Kasumi-1 (cell line): ENCODE results near the gene NDST3.

Experiments
- DNase-seq, 2 experiments: peaks; one replicate each; lab custom pipeline; 2025; lab: John Stamatoyannopoulos, UW

The NDST3 gene

DNA sequence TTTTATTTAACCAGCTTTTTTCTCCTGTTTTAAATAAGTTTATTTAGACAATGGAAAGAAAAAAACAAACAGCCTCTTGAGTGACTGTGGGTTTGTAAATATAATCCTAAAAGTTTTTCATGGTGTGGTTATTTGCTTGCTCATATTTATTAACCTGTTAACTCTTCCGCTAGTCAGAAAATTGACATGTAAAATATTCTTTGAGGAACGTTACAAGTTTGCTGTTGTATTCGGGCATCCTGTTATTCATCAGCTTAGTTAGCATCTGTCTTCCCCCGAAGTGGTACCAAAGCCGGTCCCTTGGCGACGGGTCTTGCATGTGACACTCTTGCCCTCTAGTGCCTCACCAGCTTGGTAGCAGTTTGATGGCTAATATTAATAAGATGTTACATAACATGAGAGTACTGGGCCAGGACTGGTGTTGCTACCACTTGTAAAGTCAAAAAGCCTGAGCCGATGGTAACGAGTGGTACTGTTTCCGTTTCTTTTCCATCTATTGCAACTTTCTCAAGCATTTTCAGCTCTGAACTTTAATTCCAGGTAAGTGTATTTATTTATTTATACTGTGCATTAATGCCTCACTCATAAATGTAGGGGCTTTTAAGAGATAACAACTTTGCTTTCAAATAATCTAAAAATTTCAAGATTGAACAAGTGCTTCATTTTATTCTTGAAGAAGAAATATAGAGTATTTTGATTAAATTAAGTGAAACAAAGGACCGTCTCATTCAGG lies at the start of gene NDST3:
NDST3 (plus strand) TSS at position 434 of the 733 bp plus-strand sequence. CDS start 19,425 bp downstream, outside the sequence.
- DNase-seq, result peak; percentile 86 to 87

DNA sequence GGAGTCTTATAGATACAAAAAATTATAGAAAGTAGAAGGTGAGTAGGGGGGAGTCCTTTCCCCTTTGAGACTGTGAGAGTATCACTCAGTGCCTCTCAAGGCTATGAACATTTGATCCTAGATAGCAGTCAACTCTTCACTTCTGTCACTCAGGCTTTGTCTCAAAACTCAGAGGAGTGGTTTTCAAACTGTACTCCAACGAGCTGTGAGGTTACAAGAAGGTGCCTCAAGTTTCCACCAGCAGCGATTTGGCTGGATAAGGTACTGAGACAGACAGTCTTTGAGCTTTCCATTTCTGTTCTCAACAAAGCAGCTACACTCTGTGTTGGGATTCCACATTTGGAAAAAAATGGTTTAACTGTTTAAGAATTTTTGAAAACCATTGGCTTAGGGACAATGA lies 48.0 kb upstream of the NDST3 start:
- DNase-seq, result no peak

- peak; percentile 45 to 51 for DNase-seq
These were observed 46.8 kb upstream of the NDST3 start for GRCh38 chr4:117987464-117987863.

DNA sequence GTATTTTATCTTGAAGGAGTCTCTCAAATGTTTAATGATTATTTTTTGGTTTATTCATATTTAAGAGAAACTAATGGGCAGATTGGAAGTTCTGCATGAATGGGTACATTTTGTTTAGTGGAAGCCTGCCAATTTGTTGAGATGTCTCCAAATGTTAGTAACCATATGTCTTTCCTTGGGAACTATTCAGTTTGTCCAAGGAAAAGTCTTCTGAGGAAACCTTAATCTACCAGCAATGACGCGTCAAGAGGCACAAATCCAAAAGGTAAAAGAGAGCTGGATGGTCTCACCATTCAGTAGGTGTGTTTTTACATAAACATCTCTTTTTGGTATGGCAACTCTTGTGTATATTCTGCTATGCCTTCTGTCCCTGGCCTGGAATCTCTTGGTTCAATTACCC lies 37.4 kb upstream of the NDST3 start:
- DNase-seq, result no peak

DNA sequence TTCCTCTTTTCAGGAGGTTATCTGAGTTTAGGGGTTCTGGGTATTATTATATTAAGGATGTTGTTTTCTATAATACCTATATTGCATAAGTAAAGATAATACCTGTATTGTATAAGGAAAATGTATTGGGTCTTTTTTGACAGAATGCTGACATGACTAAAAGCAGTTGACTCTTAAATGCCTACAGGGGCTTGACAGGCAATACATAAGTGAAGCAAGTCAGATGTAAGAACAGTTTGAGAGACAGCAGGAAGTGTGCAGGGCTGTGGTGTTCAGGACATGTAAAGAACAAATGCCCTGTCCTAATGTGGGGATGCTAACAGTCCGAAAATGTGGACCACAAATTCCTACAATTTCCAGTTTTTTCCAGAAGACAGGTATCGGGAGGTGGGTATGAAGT lies 30.2 kb upstream of the NDST3 start:
- DNase-seq, result no peak

DNA sequence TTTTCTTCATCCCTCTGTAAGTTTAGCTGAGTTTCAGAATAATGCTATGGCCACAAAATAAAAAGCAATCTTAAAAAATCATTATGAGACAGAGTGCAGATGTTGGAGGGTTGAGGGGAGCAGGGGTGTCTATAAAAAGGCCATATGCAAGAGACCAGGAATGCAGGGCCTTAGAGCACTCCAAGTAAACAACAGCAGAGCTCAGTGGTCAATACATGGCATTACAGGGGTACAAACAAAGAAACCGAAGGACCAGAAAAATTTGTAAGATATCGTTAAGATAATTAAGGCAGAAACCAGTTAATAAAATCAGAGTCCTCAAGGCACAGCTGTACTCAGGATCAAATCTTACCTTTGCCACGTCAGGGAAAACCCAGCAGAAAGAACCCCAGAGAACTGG lies 28.4 kb upstream of the NDST3 start:
- DNase-seq, result no peak

DNA sequence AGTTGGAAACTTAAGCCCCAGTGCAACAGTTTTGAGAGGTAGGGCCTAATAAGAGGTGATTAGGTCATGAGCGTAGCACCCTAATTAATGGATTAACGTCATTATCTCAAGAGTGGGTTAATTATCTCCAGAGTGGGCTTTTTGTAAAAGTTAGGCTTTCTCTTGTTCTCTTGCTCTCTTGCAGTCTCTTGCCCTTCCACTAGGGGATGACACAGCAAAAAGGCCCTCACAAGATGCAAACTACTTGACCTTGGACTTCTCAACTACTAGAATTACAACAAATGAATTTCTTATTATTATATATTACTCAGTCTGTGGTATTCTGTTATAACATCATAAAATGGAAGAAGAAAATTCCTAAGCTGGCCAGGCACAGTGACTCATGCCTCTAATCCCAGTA lies 22.1 kb upstream of the NDST3 start:
- no peak for DNase-seq

GRCh38 chr4:118014831-118015230 lies 19.5 kb upstream of the NDST3 start:
- DNase-seq, result no peak

DNA sequence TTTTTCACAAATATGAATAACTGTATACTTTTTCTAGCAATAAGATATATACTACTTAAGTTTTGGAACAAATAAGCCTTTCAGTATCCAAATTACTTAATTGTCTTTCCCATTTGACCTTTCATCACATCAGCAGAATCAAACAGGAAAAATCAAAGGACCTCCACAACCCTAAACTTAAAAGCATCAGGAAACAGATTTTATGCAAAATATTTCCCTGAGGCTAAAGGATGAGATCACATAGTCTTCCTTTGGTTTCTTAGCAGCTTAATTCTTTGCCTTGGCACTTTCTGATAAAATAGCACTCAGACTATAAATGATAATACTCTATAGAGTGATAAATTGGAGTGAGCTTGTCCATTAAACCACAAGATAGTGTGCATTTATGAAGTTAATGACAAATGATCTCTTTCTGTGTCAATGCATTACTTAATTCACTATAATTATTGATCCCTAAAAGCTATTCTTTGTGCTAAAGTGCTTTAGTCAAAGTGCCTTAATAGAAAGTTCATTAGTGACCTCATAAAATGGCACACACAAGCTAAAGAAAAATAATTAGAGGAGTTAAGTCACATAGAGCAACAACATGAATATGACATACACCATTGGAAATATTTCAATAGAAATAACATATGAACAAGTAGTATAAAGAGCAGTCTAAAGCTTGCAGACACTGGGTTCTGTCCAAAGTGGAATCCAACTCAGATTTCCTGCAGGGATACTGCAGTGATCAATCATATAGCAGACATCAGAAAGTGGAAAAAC lies 15.7 kb upstream of the NDST3 start:
- no peak for DNase-seq

DNA sequence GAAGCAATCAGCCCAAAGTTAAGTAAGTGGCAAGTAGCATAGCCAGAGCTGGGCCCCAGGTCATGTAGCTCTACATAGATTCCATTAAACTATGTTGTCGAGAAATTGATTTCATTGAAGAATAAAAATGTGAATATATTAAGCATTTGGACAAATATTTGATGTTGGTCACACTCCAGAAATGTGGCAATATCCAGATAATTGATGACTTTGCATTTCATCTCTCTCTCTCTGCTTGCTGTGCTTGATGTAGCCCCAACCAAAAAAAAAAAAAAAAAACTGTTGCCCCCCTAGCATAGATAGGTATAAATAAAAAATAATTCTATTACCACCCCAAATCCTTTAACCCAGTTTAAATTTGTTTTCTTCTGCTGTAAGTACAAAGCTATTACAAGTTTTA lies 7.5 kb upstream of the NDST3 start:
- DNase-seq, result no peak

- no peak for DNase-seq
These were observed 5.1 kb upstream of the NDST3 start for GRCh38 chr4:118029224-118029623.

GRCh38 chr4:118032691-118033090 lies 1.6 kb upstream of the NDST3 start:
- no peak for DNase-seq

GRCh38 chr4:118033148-118034052 lies 886 bp upstream of the NDST3 start:
- peak; percentile 22 to 29 for DNase-seq

- no peak for DNase-seq
These were observed 1.0 kb downstream of the NDST3 start for GRCh38 chr4:118035309-118035708.

DNA sequence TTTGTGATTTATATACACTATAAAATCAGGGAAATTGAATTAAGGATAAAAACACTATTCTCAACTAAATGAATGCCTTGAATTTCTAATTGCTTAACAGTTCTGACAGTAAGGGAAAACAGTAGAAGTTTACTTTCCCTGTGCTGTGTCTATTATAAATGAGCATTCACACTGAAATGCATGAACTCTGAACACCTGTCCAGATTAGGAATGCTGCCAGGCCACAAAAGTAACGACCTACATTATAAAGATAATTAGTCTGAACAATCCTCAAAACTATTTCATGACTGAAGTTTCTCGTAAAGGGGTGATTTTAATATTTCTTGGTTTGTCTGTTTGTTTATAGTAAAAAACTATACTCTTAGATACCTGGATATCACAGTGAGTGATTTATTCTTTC lies 2.0 kb downstream of the NDST3 start:
- no peak for DNase-seq

- no peak for DNase-seq
These were observed 3.7 kb downstream of the NDST3 start for GRCh38 chr4:118037955-118038354.

- no peak for DNase-seq
These were observed 12.0 kb downstream of the NDST3 start for GRCh38 chr4:118046323-118046722.

GRCh38 chr4:118047043-118047442 lies 12.8 kb downstream of the NDST3 start:
- DNase-seq, result no peak

DNA sequence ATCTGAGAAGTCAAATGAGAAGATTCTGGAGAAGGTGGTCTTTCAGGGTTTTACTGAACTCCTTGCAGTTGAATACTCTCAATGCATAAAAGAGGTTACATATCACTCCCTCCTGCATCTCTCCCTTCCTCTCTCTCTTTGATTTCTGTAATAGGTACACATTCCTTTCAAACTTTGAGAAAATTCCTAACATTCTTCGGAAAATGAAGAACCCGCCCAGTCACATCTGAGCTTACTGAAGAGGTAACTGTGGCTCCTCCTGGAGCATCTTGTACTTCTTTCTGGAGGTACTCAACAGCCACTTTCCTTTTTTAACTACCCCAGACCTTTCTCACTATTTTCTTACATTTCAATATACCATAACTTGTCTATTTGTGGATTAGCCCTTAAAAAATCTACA lies 24.7 kb downstream of the NDST3 start:
- no peak for DNase-seq

DNA sequence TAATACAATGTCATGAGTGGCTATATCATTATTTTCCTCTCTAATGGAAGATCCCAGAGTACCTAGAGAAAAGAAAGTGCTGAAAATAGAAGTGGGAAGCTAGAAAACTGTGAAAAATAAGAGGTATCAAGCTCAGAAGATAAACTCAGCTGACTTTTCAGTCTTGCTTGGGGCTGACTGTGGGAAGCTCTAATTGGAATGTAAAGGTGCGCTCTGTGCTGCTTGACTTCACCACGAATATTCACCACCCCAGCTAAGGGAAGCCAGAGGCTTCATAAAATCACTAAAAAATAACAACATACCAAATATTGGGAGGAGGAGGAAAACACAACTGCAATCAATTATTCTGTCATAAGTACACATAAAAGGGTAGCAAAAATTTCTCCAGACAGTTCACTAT lies 25.1 kb downstream of the NDST3 start:
- no peak for DNase-seq

GRCh38 chr4:118076958-118077766 lies 42.9 kb downstream of the NDST3 start:
- peak; percentile 34 to 40 for DNase-seq

DNA sequence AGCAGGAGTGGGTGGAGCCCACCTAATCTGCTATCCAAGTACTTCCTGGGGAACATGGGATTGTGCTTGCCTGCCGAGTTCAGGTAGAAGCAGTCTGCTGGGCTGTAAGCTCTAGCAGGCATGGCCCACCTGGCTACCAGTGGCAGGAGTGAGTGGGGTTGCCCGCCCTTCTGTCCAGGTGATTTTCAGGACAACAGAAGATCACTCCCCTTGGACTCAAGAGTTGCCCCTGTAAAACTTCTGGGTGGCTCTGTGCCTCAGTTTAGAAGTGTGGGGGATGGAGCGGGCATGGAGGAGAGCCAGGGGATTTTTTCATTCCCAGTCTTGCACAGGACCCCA lies 43.5 kb downstream of the NDST3 start:
- DNase-seq, result no peak
